HepG2 (cell line): ENCODE results near the gene COL2A1. TPM values are rescaled to one million over a fixed set of nuclear protein-coding genes. Genes with fewer than 3 reads are reported as not detected.

Source experiments
- ATAC-seq: fragments of 200-7000 bp; cut with Tn5 transposase; 3 replicates; pipeline ENCODE4 v1.9.1; 2020; ENCODE audit warnings: mild to moderate bottlenecking, moderate library complexity
- BruUV-seq: library from RNA; stranded (reverse); fragments of 400-500 nt; replicated peaks from 2 replicates; lab custom pipeline; 2021; lab: Mats Ljungman, UMichigan
- CTCF ChIA-PET: fragments of 300-600 bp; formaldehyde crosslinking; extraction: SDS; loops from one replicate; lab custom pipeline; 2021; ENCODE audit warnings: low total read pairs, inconsistent platforms, low intra/inter-chr PET ratio; lab: Yijun Ruan, JAX
- POLR2A ChIA-PET: fragments of 350-600 bp; sonication (Branson Sonifier 250); formaldehyde crosslinking; loops from one replicate; lab custom pipeline; 2020; ENCODE audit warnings: antibody characterized with exemption, inconsistent platforms; lab: Yijun Ruan, JAX
- DNase-seq: peaks from one replicate; pipeline ENCODE4 v3.0.0-alpha.2; 2015; ENCODE audit warnings: low spot score
- FAIRE-seq: peaks from 3 replicates; lab custom pipeline; 2011; peaks lifted over from hg19 to GRCh38; lab: Jason Lieb, UNC
- H2AFZ ChIP-seq: one replicate; pipeline ENCODE4 v1.6.1; 2011; ENCODE audit warnings: low read length, inconsistent platforms
- H3K27ac ChIP-seq: fragments of 300-600 bp; 3 replicates; pipeline ENCODE4 v1.8.0; 2011; ENCODE audit warnings: mixed run types, mild to moderate bottlenecking, mixed read lengths, low read length, inconsistent platforms; ENCODE audit not compliant: insufficient read depth; ENCODE audit errors: extremely low read length
- H3K27me3 ChIP-seq, 2 experiments: fragments of 200-600 bp in 1 of 2; 2 replicates in 1 of 2; 3 replicates in 1 of 2; pipeline versions ENCODE4 v1.6.0 to v1.8.0; 2011; ENCODE audit warnings: low read length in 2 of 2, mild to moderate bottlenecking in 2 of 2, moderate library complexity in 2 of 2, inconsistent platforms in 1 of 2; ENCODE audit not compliant: insufficient read depth in 2 of 2, control insufficient read depth in 1 of 2
- H3K36me3 ChIP-seq, 2 experiments: fragments of 200-600 bp in 1 of 2; replicated peaks in 1 of 2; 2 replicates in 1 of 2; 3 replicates in 1 of 2; pipeline versions ENCODE4 v1.5.1 to v1.8.0; 2011; ENCODE audit warnings: low read length in 2 of 2, inconsistent platforms in 1 of 2; ENCODE audit not compliant: insufficient read depth in 2 of 2, control insufficient read depth in 1 of 2
- H3K4me1 ChIP-seq: 2 replicates; pipeline ENCODE4 v1.5.1; 2012; ENCODE audit warnings: low read length, inconsistent platforms; ENCODE audit not compliant: insufficient read depth
- H3K4me2 ChIP-seq: 2 replicates; pipeline ENCODE4 v1.6.0; 2011; ENCODE audit warnings: low read depth, low read length, inconsistent platforms
- H3K4me3 ChIP-seq, 3 experiments: fragments of 200-600 bp in 1 of 3; sonication (generic), shearing (Covaris generic) in 1 of 3; replicated peaks in 1 of 3; 2 replicates each; pipeline ENCODE4 v1.5.1; 2011 to 2016; ENCODE audit warnings: low read length in 3 of 3, inconsistent platforms in 2 of 3, low read depth in 2 of 3, mild to moderate bottlenecking in 2 of 3, control low read depth in 1 of 3, mixed read lengths in 1 of 3; ENCODE audit not compliant: insufficient read depth in 1 of 3
- H3K79me2 ChIP-seq: one replicate; pipeline ENCODE4 v1.6.1; 2011; ENCODE audit warnings: low read length, inconsistent platforms; ENCODE audit not compliant: insufficient read depth
- H3K9ac ChIP-seq: 2 replicates; pipeline ENCODE4 v1.6.0; 2011; ENCODE audit warnings: mild to moderate bottlenecking, low read depth, low read length, inconsistent platforms; ENCODE audit not compliant: insufficient read depth
- H3K9me3 ChIP-seq: 2 replicates; pipeline ENCODE4 v1.5.1; 2012; ENCODE audit warnings: mild to moderate bottlenecking, low read length
- H4K20me1 ChIP-seq: 2 replicates; pipeline ENCODE4 v1.6.0; 2011; ENCODE audit warnings: inconsistent platforms, mild to moderate bottlenecking, low read length, moderate library complexity; ENCODE audit not compliant: insufficient read depth
- HDAC1 ChIP-seq: sonication (generic); formaldehyde crosslinking; IDR thresholded peaks from 2 replicates; pipeline ENCODE4 v1.5.1; 2020; ENCODE audit warnings: mild to moderate bottlenecking, missing genetic modification reagents
- MXI1 ChIP-seq: IDR thresholded peaks from 3 replicates; pipeline ENCODE4 v1.6.1; 2012; ENCODE audit warnings: low read depth, low read length, inconsistent platforms, borderline replicate concordance
- NFIB ChIP-seq: sonication (generic); formaldehyde crosslinking; IDR thresholded peaks from 2 replicates; pipeline ENCODE4 v1.9.0; 2021; ENCODE audit warnings: missing genetic modification reagents, mild to moderate bottlenecking, borderline replicate concordance
- SALL2 ChIP-seq: sonication (generic); formaldehyde crosslinking; IDR thresholded peaks from 2 replicates; pipeline ENCODE4 v1.8.1; 2023; ENCODE audit warnings: mild to moderate bottlenecking, missing genetic modification reagents, inconsistent platforms
- SOX6 ChIP-seq, 2 experiments: fragments of 450-650 bp in 1 of 2; sonication (generic) in 1 of 2; formaldehyde crosslinking in 1 of 2; IDR thresholded peaks; 2 replicates each; pipeline versions ENCODE4 v1.4.0 to v1.6.1; 2017 to 2020; ENCODE audit warnings: antibody characterized with exemption in 1 of 2, mild to moderate bottlenecking in 1 of 2, missing genetic modification reagents in 1 of 2
- ZNF605 ChIP-seq: sonication (generic); formaldehyde crosslinking; IDR thresholded peaks from 2 replicates; pipeline ENCODE4 v1.8.0; 2022; ENCODE audit warnings: mild to moderate bottlenecking, missing genetic modification reagents
- WGBS: methylation state at CpG from one replicate; pipeline ENCODE4 v1.1.6; 2017; ENCODE audit warnings: low lambda C conversion rate; 5-methylcytosine and 5-hydroxymethylcytosine counted together
- in situ Hi-C: cut with HindIII; loops from 2 replicates; pipeline ENCODE4 v1.10.0; 2017; ENCODE audit warnings: low pct_unique_long_range_greater_than_20kb; ENCODE audit not compliant: extremely low pct_ligation_motif_present
- intact Hi-C: fragments of 100-400 bp; cut with micrococcal nuclease; formaldehyde crosslinking; loops from one replicate; pipeline ENCODE4 v1.10.0; 2022; ENCODE audit not compliant: unreplicated experiment
- polyA plus RNA-seq, 8 experiments: library from polyadenylated mRNA; depleted of rRNA in 3 of 8; stranded (reverse) in 7 of 8; unstranded in 1 of 8; fragments of >200 nt; fragmentation: Illumina TruSeq in 4 of 8; extraction: Trizol in 4 of 8; gene quantifications; 2 replicates each; pipeline versions ENCODE4 v1.2.1 to v1.2.3, GENCODE V29; 2011 to 2016; ENCODE audit warnings: low read depth in 4 of 8, missing spikeins in 1 of 8, mixed read lengths in 1 of 8; ENCODE audit not compliant: insufficient read depth in 1 of 8
- total RNA-seq, 5 experiments: library from RNA; depleted of rRNA; stranded (reverse); fragments of >200 nt; fragmentation: Illumina TruSeq; extraction: Trizol; gene quantifications; 2 replicates each; pipeline ENCODE4 v1.2.3, GENCODE V29; 2016; ENCODE audit warnings: low read depth in 1 of 5
- TF ChIP-seq, protein P1 (sequence below): sonication (generic); formaldehyde crosslinking; conservative IDR thresholded peaks from 2 replicates; pipeline ENCODE4 v1.4.0; 2020; ENCODE audit warnings: mild to moderate bottlenecking, missing genetic modification reagents, moderate library complexity
- TF ChIP-seq, protein P2 (sequence below): conservative IDR thresholded peaks from 2 replicates; pipeline ENCODE4 v1.6.1; 2018; ENCODE audit warnings: missing genetic modification reagents

Gene COL2A1
- total and polyA plus RNA-seq, 2 of the 13 experiments (the other 11 are each of a cell fraction or from before 2014, with no cell fraction given): 7.4 to 38.3 TPM

DNA sequence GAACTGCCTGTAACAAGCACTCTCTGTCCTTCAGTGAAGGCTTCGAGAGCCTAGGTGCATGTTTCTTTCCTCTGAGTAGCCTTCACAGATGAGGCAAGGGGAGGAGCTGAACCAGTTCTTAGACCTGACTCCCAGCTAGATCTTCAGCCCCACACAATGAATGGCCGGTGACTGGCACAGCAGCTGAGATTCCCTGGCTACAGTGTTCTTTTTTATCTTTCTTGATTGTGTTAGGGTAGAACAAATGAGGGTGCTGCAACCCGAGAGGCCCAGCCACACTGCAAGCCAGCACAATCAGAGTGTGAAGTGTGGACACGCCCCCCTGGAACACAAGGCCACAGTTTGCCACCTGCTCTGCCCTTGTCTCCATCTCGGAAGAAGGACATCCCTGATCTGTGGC is 19.1 kb upstream of the COL2A1 start:
- Histone ChIP-seq H3K4me1 (peaks cover 74% of the 10 kb centered on the region), H3K36me3 (no peaks in the 10 kb centered on the region), H3K27ac (no peak overlapping the region), H3K27me3 (peaks cover 3 to 6% of the 10 kb centered on the region in 2 experiments; a peak in 1 of 5 replicates), H4K20me1 (no peaks in the 10 kb centered on the region), H3K4me3 (no peak overlapping the region), H3K9me3 (no peaks in the 10 kb centered on the region), H2AFZ (no peak overlapping the region), H3K9ac (no peak overlapping the region), H3K79me2 (no peaks in the 10 kb centered on the region), H3K4me2 (peak overlapping the region; percentile 45)
- ChIA-PET CTCF (no interaction called here), POLR2A (interaction anchor here (0.6 to 1.4 kb wide), 2 partner anchors 14 to 134 kb away, joined by 5 read pairs; partner anchors contain the start of gene ASB8)
- 0% methylated on average over 4 of the region's 5 CpGs for WGBS
- ATAC-seq: peak; percentile 39
- no peak for FAIRE-seq
- TF ChIP-seq SOX6 (IDR thresholded peaks at IDR 0.05) (no peak), SOX6 (CRISPR knock-in tag; IDR thresholded peaks at IDR 0.05) (0 out of 2 replicates have a peak, but pooled peaks have one; percentile 10), MXI1 (no peak), SALL2 (no peak), HDAC1 (CRISPR knock-in tag) (peak; percentile 7; the same call in 1 of the 2 replicates), NFIB (CRISPR knock-in tag) (no peak), ZNF605 (CRISPR knock-in tag) (0 out of 2 replicates have a peak, but pooled peaks have one; percentile 7)
- TF ChIP-seq, protein P1, sequence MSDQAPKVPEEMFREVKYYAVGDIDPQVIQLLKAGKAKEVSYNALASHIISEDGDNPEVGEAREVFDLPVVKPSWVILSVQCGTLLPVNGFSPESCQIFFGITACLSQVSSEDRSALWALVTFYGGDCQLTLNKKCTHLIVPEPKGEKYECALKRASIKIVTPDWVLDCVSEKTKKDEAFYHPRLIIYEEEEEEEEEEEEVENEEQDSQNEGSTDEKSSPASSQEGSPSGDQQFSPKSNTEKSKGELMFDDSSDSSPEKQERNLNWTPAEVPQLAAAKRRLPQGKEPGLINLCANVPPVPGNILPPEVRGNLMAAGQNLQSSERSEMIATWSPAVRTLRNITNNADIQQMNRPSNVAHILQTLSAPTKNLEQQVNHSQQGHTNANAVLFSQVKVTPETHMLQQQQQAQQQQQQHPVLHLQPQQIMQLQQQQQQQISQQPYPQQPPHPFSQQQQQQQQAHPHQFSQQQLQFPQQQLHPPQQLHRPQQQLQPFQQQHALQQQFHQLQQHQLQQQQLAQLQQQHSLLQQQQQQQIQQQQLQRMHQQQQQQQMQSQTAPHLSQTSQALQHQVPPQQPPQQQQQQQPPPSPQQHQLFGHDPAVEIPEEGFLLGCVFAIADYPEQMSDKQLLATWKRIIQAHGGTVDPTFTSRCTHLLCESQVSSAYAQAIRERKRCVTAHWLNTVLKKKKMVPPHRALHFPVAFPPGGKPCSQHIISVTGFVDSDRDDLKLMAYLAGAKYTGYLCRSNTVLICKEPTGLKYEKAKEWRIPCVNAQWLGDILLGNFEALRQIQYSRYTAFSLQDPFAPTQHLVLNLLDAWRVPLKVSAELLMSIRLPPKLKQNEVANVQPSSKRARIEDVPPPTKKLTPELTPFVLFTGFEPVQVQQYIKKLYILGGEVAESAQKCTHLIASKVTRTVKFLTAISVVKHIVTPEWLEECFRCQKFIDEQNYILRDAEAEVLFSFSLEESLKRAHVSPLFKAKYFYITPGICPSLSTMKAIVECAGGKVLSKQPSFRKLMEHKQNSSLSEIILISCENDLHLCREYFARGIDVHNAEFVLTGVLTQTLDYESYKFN: 0 out of 2 replicates have a peak, but pooled peaks have one; percentile 14
- TF ChIP-seq, protein P2, sequence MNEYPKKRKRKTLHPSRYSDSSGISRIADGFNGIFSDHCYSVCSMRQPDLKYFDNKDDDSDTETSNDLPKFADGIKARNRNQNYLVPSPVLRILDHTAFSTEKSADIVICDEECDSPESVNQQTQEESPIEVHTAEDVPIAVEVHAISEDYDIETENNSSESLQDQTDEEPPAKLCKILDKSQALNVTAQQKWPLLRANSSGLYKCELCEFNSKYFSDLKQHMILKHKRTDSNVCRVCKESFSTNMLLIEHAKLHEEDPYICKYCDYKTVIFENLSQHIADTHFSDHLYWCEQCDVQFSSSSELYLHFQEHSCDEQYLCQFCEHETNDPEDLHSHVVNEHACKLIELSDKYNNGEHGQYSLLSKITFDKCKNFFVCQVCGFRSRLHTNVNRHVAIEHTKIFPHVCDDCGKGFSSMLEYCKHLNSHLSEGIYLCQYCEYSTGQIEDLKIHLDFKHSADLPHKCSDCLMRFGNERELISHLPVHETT (CRISPR knock-in tag): no peak
- BruUV-seq: no TSS peak
- no peak for DNase-seq
- in situ Hi-C loops: no loop called here
- intact Hi-C loops: loop anchor here (2.0 to 10.0 kb wide), 2 partner anchors 19 to 59 kb away; partner anchors contain the start of genes COL2A1 and TMEM106C
